ENCODE data around the gene PLXNB2.

- TF ChIP-seq PPARA (CRISPR knock-in tag; IDR thresholded peaks at IDR 0.05; ENCODE audit: borderline replicate concordance) (no peak), TCF4 (CRISPR knock-in tag; IDR thresholded peaks at IDR 0.05; ENCODE audit: borderline replicate concordance) (no peak), TOX (CRISPR knock-in tag; IDR thresholded peaks at IDR 0.05; ENCODE audit: borderline replicate concordance) (no peak), ZFP3 (CRISPR knock-in tag; IDR thresholded peaks at IDR 0.05) (no peak), ZFP30 (CRISPR knock-in tag; IDR thresholded peaks at IDR 0.05) (no peak), ESRRG (CRISPR knock-in tag; IDR thresholded peaks at IDR 0.05) (no peak), ARNTL (CRISPR knock-in tag; IDR thresholded peaks at IDR 0.05; ENCODE audit: borderline replicate concordance, low read depth) (no peak), SNAI2 (CRISPR knock-in tag; IDR thresholded peaks at IDR 0.05) (no peak), TSHZ2 (CRISPR knock-in tag; IDR thresholded peaks at IDR 0.05) (no peak)
- TF ChIP-seq, protein P1, sequence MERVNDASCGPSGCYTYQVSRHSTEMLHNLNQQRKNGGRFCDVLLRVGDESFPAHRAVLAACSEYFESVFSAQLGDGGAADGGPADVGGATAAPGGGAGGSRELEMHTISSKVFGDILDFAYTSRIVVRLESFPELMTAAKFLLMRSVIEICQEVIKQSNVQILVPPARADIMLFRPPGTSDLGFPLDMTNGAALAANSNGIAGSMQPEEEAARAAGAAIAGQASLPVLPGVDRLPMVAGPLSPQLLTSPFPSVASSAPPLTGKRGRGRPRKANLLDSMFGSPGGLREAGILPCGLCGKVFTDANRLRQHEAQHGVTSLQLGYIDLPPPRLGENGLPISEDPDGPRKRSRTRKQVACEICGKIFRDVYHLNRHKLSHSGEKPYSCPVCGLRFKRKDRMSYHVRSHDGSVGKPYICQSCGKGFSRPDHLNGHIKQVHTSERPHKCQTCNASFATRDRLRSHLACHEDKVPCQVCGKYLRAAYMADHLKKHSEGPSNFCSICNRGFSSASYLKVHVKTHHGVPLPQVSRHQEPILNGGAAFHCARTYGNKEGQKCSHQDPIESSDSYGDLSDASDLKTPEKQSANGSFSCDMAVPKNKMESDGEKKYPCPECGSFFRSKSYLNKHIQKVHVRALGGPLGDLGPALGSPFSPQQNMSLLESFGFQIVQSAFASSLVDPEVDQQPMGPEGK (CRISPR knock-in tag; IDR thresholded peaks at IDR 0.05; ENCODE audit: borderline replicate concordance) = no peak
- TF ChIP-seq, protein P2, sequence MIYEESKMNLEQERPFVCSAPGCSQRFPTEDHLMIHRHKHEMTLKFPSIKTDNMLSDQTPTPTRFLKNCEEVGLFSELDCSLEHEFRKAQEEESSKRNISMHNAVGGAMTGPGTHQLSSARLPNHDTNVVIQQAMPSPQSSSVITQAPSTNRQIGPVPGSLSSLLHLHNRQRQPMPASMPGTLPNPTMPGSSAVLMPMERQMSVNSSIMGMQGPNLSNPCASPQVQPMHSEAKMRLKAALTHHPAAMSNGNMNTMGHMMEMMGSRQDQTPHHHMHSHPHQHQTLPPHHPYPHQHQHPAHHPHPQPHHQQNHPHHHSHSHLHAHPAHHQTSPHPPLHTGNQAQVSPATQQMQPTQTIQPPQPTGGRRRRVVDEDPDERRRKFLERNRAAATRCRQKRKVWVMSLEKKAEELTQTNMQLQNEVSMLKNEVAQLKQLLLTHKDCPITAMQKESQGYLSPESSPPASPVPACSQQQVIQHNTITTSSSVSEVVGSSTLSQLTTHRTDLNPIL (CRISPR knock-in tag; IDR thresholded peaks at IDR 0.05; ENCODE audit: low read depth) = no peak
These were observed 13.4 kb upstream of the PLXNB2 start for GRCh38 chr22:50320671-50321325.
